GM21447 (cell line): Measurements from ENCODE around the gene NAP1L5.

Experiments used
- ATAC-seq: cut with Tn5 transposase; IDR thresholded peaks from one replicate; pipeline ENCODE4 v1.9.1; 2021; ENCODE audit not compliant: unreplicated experiment

NAP1L5 gene

GRCh38 chr4:88661739-88662138 lies 35.9 kb downstream of the NAP1L5 start:
- ATAC-seq: no peak

- no peak for ATAC-seq
These were observed 37.0 kb downstream of the NAP1L5 start for GRCh38 chr4:88660446-88661294.

GRCh38 chr4:88659890-88660208 lies 37.8 kb downstream of the NAP1L5 start:
- ATAC-seq: no peak

DNA sequence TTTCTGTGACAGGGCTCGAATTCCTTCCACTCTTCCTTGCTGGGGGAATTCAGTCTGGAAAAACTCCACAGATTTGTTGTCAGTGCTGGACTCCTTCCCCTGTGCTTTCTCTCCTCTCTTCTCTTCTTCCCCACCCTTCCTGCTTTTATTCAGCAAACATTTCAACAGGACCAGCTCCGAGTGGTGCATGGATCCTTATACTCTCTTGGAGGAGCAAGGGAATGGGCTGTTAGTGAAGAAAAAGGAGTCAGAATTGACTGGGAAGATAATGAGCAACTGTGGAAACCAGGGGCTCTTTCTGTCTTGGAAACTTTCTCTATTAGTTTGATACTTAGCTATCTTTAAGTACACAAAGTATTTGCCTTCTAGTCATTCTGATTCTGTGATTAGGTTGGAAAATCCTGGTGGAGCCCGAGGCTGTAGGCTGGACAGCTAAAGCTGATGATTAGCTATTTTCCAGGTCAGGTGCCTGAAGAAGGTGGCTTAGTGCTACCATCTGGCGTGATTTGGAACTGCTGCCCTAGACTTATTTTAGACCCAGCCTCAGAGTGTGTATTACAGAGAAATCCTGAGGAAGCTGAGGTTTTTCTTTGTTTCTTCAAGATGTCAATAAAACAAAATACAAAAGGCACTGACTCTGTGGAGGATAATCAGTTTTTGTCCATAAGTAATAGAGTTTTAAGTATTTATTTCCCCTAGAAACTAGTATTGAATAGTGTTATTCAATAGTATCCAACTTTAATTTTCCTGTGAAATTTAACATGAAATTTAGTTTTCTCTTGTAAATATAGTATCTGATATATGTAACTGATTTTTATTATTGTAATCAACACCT lies 38.4 kb downstream of the NAP1L5 start:
- peak; percentile 89 for ATAC-seq

- ATAC-seq: no peak
These were observed 42.4 kb downstream of the NAP1L5 start for GRCh38 chr4:88655226-88655625.

- no peak for ATAC-seq
These were observed 44.2 kb downstream of the NAP1L5 start for GRCh38 chr4:88653371-88653946.

DNA sequence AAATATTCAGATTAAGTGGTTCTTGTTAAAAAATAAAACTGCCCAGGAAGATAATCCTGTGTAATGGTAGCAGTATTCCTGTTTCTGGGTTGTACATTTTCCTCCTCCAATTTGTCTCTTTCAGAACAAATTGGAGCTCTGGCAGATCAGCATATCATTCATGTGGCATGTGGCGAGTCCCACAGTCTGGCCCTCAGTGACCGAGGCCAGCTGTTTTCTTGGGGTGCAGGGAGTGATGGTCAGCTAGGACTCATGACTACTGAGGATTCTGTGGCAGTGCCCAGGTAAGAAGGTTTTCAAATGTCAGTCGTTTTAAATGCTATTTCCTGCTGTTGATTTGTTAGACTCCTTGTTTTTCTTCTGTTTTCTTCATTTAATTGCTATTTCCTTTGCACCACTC lies 47.9 kb downstream of the NAP1L5 start:
- ATAC-seq: no peak

- ATAC-seq: no peak
These were observed 50.9 kb downstream of the NAP1L5 start for GRCh38 chr4:88646528-88647280.

DNA sequence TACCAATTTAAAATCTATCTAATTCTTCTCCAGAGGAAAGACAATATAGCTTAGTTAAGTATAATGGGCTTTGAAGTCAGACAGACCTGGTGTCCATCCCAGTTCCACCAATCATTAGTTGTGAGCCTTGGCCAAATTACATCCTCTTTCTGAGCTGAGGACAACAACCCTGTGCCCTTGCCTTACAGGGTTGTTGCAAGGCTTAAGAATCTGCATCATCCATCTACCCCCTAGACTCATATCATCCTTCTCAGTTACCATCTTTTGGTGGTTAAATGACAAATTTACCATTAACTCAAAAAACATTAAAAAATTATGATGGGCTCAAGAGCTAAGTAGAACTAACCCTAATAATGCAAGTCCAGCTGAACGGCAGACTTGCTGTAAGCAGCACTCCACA lies 51.6 kb downstream of the NAP1L5 start:
- no peak for ATAC-seq
